Neural progenitor cell (in vitro differentiated cells): ENCODE measurements around the gene SLC23A2.

ENCODE experiments used
- EZH2 ChIP-seq: fragments of 200-600 bp; sonication (generic); IDR thresholded peaks from 2 replicates; pipeline ENCODE4 v1.6.1; 2017; ENCODE audit warnings: antibody characterized with exemption, mild to moderate bottlenecking, moderate library complexity
- EZH2phosphoT487 ChIP-seq: fragments of 200-600 bp; sonication (generic); IDR thresholded peaks from 2 replicates; pipeline ENCODE4 v1.6.1; 2017; ENCODE audit warnings: antibody characterized with exemption
- TF ChIP-seq, protein P1 (sequence below): fragments of 200-600 bp; sonication (generic); IDR thresholded peaks from 2 replicates; pipeline ENCODE4 v1.5.1; 2017; ENCODE audit warnings: antibody characterized with exemption, mild to moderate bottlenecking

DNA sequence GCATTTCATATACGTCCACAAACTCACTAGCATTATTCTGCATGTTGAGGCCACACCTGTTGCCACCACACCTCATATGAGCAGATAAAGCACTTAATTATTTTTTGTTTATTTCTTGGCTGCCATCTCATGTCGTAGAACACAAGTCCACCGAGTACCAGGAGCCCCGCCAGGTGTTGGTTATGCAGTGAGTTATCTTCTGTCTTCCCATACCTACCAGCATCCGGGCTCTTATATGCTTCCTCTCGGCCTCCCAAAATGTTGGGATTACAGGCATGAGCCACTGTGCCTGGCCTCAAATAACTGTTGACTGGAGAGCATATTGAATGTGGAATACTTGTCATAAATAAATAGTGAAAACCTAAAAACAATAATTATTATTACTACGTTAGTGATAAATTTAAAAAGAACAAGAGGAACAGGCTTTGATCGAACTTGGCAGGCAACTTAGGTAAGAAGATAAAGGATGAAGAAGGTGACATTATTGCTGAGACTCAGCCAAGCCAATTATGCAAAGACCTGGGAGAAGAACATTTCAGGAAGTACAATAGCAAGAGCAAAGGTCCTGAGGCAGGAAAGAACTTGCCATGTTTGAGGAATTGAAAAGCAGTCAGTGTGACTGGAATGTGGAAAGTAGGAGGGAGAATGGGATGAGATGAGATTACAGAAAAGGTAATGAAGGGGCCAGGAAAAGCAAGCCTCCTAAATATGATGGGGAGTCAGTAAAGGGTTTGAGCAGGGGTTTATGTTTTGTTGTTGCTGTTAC, 12.6 kb upstream of the SLC23A2 start:
- TF ChIP-seq, protein P1, sequence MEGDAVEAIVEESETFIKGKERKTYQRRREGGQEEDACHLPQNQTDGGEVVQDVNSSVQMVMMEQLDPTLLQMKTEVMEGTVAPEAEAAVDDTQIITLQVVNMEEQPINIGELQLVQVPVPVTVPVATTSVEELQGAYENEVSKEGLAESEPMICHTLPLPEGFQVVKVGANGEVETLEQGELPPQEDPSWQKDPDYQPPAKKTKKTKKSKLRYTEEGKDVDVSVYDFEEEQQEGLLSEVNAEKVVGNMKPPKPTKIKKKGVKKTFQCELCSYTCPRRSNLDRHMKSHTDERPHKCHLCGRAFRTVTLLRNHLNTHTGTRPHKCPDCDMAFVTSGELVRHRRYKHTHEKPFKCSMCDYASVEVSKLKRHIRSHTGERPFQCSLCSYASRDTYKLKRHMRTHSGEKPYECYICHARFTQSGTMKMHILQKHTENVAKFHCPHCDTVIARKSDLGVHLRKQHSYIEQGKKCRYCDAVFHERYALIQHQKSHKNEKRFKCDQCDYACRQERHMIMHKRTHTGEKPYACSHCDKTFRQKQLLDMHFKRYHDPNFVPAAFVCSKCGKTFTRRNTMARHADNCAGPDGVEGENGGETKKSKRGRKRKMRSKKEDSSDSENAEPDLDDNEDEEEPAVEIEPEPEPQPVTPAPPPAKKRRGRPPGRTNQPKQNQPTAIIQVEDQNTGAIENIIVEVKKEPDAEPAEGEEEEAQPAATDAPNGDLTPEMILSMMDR, result no peak
- no peak for TF ChIP-seq EZH2
- no peak for TF ChIP-seq EZH2phosphoT487
